Uterus (tissue), 4 donors: ENCODE data around the gene APP. TPM values are rescaled to one million over a fixed set of nuclear protein-coding genes. Genes with fewer than 3 reads are reported as not detected.

Experiments used
- DNase-seq, 2 donors: peaks; one replicate each; pipeline ENCODE4 v3.0.0-alpha.2; 2019 to 2020
- H3K27ac ChIP-seq, 2 donors: fragments of 200-600 bp; sonication (generic); 1 replicate in 1 of 2; 2 replicates in 1 of 2; pipeline ENCODE4 v1.5.1; 2016 to 2018
- H3K27me3 ChIP-seq, 2 donors: fragments of 200-600 bp; sonication (generic); one replicate each; pipeline ENCODE4 v1.5.1; 2018 to 2019; ENCODE audit warnings: control low read depth in 1 of 2
- H3K36me3 ChIP-seq, 2 donors: fragments of 200-600 bp; sonication (generic); one replicate each; pipeline ENCODE4 v1.5.1; 2019; ENCODE audit warnings: control low read depth in 1 of 2
- H3K4me1 ChIP-seq, 2 donors: fragments of 200-600 bp; sonication (generic); one replicate each; pipeline ENCODE4 v1.5.1; 2018 to 2019; ENCODE audit warnings: control low read depth in 1 of 2
- H3K4me3 ChIP-seq, 2 donors: fragments of 200-600 bp; sonication (generic); 1 replicate in 1 of 2; 2 replicates in 1 of 2; pipeline ENCODE4 v1.5.1; 2018 to 2019; ENCODE audit warnings: mild to moderate bottlenecking in 1 of 2
- H3K9me3 ChIP-seq, 2 donors: fragments of 200-600 bp; sonication (generic); one replicate each; pipeline ENCODE4 v1.5.1; 2019; ENCODE audit warnings: control low read depth in 1 of 2
- POLR2A ChIP-seq, 2 donors: fragments of 450-650 bp; IDR thresholded peaks; one replicate each; pipeline ENCODE4 v1.6.1; 2016; ENCODE audit warnings: antibody characterized with exemption in 2 of 2, mild to moderate bottlenecking in 1 of 2, moderate library complexity in 1 of 2
- intact Hi-C: fragments of 100-400 bp; cut with DNase I; formaldehyde crosslinking; loops from one replicate; pipeline ENCODE4 v1.15.1; 2023; ENCODE audit warnings: low total_unique reads
- total RNA-seq, 4 donors: library from RNA; depleted of rRNA in 3 of 4; stranded (reverse); fragments of >200 nt in 3 of 4; gene quantifications; one replicate each; pipeline versions ENCODE4 v1.1.0 to v1.2.4, GENCODE V29; 2014 to 2023
- TF ChIP-seq, protein P1 (sequence below), 4 experiments: fragments of 200-600 bp in 2 of 4; fragments of 450-650 bp in 2 of 4; sonication (generic) in 2 of 4; IDR thresholded peaks; one replicate each; pipeline ENCODE4 v1.5.1; 2016 to 2019; ENCODE audit warnings: antibody characterized with exemption in 4 of 4, mild to moderate bottlenecking in 2 of 4, moderate library complexity in 1 of 4
- donor health status: DM: yes; HTN: yes; CAD: no.

Gene APP
- total RNA-seq, 4 donors from 2014 or later, result 212 to 537 (median 430) TPM

DNA sequence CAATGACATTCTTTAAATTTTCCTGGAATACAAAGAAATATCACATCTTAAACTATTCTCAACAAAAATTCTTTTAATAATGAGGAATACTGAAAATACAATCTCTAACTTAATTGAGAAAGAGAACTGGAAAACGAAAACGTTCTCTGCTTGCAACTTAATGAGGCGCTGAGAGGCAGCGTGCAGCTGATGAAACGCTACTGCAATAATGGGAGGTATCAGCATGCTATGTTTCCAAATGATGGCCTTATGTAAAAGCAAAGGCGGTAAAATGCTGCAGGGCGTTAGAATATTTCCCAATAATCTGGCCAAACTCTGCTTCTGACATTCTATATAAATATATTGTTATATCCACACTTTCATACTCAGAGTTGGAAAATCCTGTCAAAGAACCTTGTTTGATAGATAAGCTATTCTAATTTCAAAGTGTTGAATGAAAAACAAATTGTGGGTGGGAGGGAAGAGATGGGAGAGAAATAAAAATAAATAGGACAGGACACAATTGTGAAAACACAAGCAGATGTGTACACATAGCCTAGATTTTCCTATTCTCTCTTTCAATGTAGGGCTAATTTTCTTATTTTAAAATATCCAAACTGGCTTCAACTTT, 70.9 kb downstream of the APP start:
- H3K27me3 ChIP-seq, result no peaks in the 10 kb centered on the region
- DNase-seq, result no peak
- H3K4me1 ChIP-seq, result no peaks in the 10 kb centered on the region
- TF ChIP-seq, protein P1, sequence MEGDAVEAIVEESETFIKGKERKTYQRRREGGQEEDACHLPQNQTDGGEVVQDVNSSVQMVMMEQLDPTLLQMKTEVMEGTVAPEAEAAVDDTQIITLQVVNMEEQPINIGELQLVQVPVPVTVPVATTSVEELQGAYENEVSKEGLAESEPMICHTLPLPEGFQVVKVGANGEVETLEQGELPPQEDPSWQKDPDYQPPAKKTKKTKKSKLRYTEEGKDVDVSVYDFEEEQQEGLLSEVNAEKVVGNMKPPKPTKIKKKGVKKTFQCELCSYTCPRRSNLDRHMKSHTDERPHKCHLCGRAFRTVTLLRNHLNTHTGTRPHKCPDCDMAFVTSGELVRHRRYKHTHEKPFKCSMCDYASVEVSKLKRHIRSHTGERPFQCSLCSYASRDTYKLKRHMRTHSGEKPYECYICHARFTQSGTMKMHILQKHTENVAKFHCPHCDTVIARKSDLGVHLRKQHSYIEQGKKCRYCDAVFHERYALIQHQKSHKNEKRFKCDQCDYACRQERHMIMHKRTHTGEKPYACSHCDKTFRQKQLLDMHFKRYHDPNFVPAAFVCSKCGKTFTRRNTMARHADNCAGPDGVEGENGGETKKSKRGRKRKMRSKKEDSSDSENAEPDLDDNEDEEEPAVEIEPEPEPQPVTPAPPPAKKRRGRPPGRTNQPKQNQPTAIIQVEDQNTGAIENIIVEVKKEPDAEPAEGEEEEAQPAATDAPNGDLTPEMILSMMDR (IDR thresholded peaks at IDR 0.05), result no peak
- no peak for TF ChIP-seq POLR2A (IDR thresholded peaks at IDR 0.05)
- no peaks in the 10 kb centered on the region for H3K36me3 ChIP-seq
- H3K27ac ChIP-seq, result no peak overlapping the region
- no peak overlapping the region for H3K4me3 ChIP-seq
- no peaks in the 10 kb centered on the region for H3K9me3 ChIP-seq
- intact Hi-C loops, result no loop called here

DNA sequence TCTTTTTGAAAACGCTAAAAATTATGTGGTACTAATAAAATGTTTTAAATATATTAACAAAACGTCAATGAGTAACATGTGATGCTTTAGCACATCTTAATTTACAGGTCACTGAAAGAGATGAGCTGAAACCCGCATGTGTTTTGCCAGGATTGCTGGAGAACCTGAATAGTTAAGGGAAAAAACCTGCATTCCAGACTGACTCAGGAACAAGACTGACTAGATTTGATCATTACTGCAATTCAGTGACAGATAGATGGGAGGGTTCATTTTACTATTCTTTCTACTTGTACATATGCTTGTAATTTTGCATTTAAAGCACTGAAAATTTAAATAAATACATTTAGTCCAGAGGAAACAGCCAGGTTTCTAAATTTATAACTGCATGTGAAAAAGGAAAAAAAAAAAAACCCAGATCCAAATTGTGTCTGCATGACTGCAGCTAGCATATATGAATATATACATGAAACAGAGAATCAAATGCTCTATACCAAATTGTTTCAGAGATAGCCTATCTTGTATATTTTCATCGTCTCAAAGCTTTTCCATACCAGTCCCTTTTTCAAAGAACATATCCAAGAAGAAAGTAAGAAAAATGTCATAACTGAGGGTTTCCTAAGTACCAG, 71.7 kb downstream of the APP start:
- Histone ChIP-seq H3K9me3 (no peaks in the 10 kb centered on the region), H3K4me3 (no peak overlapping the region), H3K27me3 (no peaks in the 10 kb centered on the region), H3K27ac (no peak overlapping the region), H3K36me3 (no peaks in the 10 kb centered on the region), H3K4me1 (no peaks in the 10 kb centered on the region)
- no peak for DNase-seq
- intact Hi-C loops, result no loop called here
- TF ChIP-seq, protein P1 (IDR thresholded peaks at IDR 0.05), result no peak

DNA sequence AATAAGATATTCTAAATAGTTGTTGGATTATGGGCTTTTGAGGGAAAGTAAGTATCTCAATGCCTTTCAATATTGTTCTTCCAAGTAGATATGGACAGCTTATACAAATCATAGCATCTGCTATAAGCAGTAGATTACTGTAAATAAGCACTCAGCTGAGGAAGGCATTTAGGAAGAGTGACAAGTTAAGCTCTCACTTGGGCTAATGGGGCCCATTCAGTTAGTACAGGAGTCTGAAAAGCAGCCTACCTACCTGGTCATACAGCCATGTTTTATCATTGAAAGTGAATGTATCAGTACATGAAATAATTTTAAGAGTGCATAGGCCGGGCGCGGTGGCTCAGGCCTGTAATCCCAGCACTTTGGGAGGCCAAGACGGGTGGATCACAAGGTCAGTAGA, 73.1 kb downstream of the APP start:
- TF ChIP-seq, protein P1 (IDR thresholded peaks at IDR 0.05), result no peak
- no peak for TF ChIP-seq POLR2A (IDR thresholded peaks at IDR 0.05)
- no peak overlapping the region for H3K4me3 ChIP-seq
- no peaks in the 10 kb centered on the region for H3K9me3 ChIP-seq
- H3K36me3 ChIP-seq, result no peaks in the 10 kb centered on the region
- no peak for DNase-seq
- no peaks in the 10 kb centered on the region for H3K4me1 ChIP-seq
- intact Hi-C loops, result no loop called here
- no peak overlapping the region for H3K27ac ChIP-seq
- H3K27me3 ChIP-seq, result no peaks in the 10 kb centered on the region

DNA sequence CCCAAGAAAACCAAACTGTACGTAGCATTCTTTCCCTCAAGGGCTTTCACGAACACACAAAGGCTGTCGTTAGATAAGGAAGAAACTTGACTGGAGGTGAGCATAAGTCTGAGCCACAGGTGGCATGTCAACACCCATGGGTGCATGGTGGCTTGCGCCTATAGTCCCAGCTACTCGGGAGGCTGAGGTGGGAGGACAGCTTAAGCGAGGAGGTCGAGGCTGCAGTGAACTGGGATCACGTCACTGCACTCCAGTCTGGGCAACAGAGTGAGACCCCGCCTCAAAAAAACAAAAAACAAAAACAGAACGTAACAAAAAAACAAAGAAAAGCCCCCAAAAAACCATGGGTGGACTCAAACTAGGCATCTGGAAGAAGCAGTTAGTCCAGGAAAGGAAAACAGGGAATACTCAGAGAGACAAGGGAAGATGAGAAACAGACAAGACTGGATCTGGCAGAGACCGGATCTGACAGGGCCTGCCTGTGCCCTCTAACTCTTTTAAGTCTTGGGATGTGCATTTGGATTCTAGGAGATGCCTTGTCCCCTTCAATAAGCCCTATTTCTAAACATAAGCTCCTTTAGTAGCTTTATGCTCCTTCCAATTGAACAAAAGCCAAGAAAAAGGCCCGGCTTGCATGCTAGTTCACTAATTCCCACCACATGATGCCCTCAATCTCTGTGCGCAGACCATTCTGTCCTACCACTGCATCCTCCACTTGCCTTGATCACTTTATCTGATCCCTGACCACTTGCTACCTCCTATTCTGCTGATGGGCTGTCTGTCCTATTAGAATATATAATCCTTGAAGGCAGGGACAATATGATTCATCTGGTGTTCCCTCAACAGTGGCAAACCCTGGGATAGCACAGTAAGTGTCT, 73.8 kb downstream of the APP start:
- H3K4me1 ChIP-seq, result no peaks in the 10 kb centered on the region
- no peak for TF ChIP-seq POLR2A (IDR thresholded peaks at IDR 0.05)
- TF ChIP-seq, protein P1 (IDR thresholded peaks at IDR 0.05), result no peak
- H3K27ac ChIP-seq, result no peak overlapping the region
- no peaks in the 10 kb centered on the region for H3K9me3 ChIP-seq
- H3K4me3 ChIP-seq, result no peak overlapping the region
- H3K27me3 ChIP-seq, result no peaks in the 10 kb centered on the region
- intact Hi-C loops, result no loop called here
- no peaks in the 10 kb centered on the region for H3K36me3 ChIP-seq
- no peak for DNase-seq

DNA sequence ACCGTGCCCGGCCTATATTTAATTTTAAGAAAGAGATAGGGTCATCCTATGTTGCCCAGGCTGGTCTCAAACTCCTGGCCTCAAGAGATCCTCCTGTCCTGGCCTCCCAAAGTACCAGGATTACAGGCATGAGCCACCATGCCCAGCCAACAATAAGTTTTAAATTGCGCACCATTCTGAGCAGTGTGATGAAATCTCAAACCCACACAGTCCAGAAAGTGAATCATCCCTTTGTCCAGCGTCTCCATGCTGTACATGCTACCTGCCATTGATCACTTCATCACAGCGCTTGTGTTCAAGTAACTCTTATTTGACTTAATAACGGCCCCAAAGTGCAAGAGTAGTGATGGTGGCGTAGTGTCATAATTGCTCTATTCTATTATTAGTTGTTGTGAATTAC, 75.4 kb downstream of the APP start:
- Histone ChIP-seq H3K27ac (no peak overlapping the region), H3K27me3 (no peaks in the 10 kb centered on the region), H3K9me3 (no peaks in the 10 kb centered on the region), H3K4me3 (no peak overlapping the region), H3K4me1 (no peaks in the 10 kb centered on the region), H3K36me3 (no peaks in the 10 kb centered on the region)
- no peak for DNase-seq
- TF ChIP-seq, protein P1 (IDR thresholded peaks at IDR 0.05), result no peak
- no peak for TF ChIP-seq POLR2A (IDR thresholded peaks at IDR 0.05)
- intact Hi-C loops, result no loop called here
